Activated T-cell treated with anti-CD3 and anti-CD28 coated beads for 4 hours (primary cell): ENCODE measurements around the gene RAB3IP.

Experiments used
- DNase-seq: peaks from one replicate; pipeline ENCODE4 v3.0.0-alpha.2; 2020

The RAB3IP gene, protein sequence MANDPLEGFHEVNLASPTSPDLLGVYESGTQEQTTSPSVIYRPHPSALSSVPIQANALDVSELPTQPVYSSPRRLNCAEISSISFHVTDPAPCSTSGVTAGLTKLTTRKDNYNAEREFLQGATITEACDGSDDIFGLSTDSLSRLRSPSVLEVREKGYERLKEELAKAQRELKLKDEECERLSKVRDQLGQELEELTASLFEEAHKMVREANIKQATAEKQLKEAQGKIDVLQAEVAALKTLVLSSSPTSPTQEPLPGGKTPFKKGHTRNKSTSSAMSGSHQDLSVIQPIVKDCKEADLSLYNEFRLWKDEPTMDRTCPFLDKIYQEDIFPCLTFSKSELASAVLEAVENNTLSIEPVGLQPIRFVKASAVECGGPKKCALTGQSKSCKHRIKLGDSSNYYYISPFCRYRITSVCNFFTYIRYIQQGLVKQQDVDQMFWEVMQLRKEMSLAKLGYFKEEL

GRCh38 chr12:69738351-69739286 lies at the start of gene RAB3IP:
RAB3IP (plus strand) TSS chr12:69738860; CDS start chr12:69755409, 16,549 bp downstream.
- DNase-seq = peak; percentile 91

DNA sequence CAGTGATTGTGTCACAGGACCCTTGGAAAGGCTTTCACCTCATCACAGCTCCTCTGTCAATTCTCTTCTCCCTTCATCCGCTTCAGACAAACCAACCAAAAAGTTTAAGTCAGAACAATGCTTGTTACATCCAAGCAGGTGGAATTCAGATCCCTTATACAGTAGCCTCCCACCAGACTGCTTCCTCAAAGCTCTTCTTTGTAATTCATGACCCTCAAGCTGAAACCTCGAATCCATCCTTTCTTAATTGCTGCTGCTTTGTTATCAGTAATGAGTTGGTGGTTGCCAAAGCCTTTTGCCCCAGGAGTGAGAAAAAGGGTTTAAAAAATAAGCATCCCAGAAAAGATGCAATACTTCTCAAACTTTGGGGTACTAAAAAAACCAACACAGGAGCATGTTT lies 49.0 kb upstream of the RAB3IP start:
- DNase-seq = no peak

DNA sequence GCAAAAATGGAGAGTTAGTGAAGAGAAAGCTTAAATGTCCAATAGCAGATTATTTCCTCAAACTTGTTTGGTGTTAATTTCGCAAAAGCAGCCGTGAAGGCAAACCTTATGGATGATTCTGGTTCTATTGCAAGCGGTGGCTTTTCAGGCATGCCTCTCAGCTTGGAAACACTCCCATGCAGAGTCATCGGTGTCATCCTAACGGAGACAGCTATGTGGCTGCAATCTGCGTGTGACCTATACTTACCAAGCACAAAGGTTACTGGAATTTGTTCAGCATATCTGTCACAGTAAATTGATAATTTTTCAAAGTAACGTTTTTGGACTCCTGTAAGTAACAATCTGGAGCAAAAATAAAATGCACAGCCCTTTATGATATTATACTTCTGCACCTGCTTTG lies 44.5 kb upstream of the RAB3IP start:
- DNase-seq = no peak

- DNase-seq = no peak
Observed at GRCh38 chr12:69698054-69698453, 40.6 kb upstream of the RAB3IP start.

GRCh38 chr12:69698769-69699540 lies 39.7 kb upstream of the RAB3IP start, which contains the start of gene BEST3:
BEST3 (minus strand) TSS chr12:69699303; CDS start chr12:69697798, 1,505 bp downstream.
- no peak for DNase-seq

DNA sequence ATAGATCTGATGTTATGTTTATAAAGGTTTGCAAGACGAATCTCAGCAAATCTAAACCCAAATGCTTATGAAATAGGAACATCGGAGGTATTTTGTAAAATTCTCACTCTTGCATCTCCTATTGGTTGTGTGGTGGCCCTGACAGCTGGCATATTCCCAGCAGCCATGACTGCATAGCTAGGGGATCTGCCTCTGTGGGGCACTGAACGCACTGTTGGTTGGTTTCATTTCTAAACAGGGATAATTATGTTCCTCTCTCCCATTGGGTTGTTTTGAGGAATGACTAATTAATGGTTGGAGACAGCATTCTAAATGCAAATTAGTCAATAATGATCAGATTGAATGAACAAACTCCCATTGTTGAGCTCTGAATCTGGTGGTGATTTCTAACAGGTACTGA lies 36.8 kb upstream of the RAB3IP start:
- no peak for DNase-seq

DNA sequence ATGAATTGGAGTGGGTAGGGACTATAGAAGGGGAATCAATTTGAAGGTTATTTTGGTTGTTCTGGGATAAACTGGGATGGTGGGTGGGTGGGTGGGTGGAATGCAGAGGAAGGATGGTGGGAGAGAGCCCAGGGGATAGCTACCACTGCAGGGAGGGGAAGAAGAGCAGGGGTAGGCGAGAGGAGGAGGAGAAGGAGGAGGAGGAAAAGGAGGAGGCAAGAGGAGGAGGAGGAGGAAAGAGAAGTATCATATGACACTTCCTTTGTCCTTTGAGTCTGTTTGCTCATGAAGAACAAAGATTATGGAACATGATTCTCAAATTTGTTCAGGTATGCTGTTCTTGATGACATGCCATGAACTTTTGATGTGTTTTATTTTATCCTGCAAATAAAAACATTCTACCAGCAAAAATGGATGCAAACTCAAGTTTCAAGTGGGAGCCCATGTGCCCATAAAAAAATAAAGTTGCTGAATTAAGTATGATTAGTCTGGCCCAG lies 35.5 kb upstream of the RAB3IP start:
- no peak for DNase-seq

GRCh38 chr12:69704357-69704756 lies 34.3 kb upstream of the RAB3IP start:
- no peak for DNase-seq

DNA sequence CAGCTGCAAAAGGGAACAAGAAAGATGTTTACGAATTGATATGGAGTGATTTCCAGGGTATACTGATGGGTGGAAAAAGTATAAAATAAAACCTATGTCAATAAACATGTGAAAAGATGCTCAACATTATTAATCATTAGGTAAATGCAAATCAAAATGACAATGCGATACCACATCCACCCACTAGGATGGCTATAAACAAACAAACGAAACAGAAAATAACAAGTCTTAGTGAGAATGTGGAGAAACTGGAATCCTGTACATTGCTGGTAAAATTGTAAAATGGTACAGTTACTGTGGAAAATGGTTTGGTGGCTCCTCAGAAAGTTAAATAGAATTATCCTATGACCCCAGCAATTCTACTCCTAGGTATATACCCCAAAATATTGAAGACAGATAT lies 30.0 kb upstream of the RAB3IP start:
- DNase-seq = no peak

- no peak for DNase-seq
Observed at GRCh38 chr12:69712826-69713225, 25.8 kb upstream of the RAB3IP start.

- DNase-seq = no peak
Observed at GRCh38 chr12:69714542-69714941, 24.1 kb upstream of the RAB3IP start.

DNA sequence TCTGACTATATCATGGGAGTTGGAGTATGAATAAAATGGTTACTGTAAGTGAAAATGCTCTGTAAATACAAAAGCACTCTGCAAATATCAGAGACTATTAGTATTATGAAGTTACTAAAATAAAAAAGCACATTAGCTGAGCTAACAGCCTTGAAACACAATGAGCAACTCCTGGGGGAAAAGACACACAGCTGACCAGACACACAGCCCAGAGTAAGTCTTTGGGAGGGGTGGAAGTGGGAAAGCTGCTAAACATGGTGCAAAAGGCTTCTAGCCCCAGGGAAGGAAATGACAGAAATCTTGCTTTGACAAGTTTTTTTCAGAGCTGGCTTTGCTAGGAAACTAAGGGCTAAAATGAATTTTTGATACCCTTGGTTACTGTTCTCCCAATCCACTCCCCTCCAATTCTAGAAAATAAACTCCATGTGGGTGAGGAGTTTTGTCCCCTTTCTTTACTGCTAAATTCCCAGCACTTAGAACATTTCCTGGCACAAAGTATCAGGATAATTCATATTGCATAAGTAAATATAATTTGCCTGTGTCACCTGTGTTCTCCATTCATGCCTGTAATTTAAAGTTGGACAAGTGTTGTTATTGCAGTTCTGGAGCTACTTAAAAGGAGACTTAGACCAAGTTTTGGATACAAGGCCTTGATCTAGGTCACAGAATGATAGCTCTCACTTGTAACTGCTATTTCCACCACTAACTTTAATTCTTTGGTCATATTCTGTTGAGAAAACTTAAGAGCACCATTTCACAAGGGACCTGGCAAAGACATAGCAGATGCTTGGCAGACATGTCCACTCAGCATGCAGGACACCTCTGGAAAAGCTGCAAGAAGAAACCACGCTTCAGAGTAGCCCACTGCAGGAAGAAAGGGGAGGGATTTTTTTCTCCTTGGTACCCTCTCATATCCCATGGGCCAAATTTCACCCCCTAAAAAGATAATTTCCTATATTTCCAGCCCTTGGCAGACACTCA lies 19.0 kb upstream of the RAB3IP start:
- no peak for DNase-seq

DNA sequence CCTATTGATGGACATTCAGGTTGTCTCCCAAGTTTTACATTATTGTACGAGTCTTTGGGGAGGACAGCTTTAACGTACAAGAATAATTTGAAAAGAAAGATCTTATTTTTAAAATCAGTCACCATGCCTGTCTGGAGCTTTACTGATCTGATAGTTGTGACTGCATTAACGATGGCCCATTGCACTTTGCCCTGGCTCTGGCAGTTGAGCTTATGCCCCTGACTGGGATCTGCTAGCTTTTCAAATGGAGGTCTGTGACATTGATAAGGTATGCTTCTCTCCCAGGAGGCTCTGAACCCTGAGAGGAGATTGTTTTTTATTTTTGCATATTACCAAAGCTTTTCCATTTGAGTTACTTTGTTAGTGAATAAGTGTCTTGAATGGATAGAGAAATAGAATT lies 17.9 kb upstream of the RAB3IP start:
- DNase-seq = no peak

DNA sequence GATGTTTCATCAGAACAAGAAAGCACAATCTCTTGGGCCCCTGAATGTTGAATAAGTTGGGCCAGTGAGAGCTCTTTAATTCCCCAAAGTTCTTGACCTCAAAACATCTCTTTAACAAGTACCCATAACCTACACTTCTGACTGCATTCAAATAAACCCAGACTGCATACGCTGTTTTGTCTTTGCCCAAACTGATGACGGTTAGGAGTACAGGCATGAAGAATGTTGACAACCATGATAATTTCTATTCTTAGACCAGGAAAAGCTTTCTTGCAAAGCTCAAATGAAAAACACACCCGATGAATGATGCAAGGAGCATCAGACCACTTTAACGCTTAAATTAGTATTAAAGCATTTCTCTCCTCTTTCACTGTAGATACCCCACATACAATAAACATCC lies 11.7 kb upstream of the RAB3IP start:
- DNase-seq = no peak

- DNase-seq = no peak
Observed at GRCh38 chr12:69732088-69732487, 6.6 kb upstream of the RAB3IP start.

DNA sequence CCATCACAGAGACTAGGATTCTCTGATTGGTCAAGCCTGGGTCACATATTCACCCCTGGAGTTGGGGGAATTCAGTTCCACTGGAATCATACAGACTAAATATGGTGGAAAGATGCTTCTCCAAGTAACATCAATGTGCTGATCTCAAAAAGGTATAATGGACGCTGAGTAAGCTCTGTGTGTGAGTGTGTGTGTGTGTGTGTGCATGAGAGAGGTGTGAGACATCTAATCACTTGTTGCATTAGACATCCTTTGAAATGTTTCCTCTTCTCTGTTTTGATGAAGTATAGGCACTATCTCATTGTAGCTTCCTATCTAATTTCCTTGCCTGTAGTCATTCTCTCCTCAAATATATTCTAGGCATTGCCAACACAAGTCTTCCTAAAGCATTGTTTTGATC lies 5.0 kb upstream of the RAB3IP start:
- DNase-seq = no peak

- peak; percentile 33 for DNase-seq
Observed at GRCh38 chr12:69739287-69740191, 879 bp downstream of the RAB3IP start.

GRCh38 chr12:69744109-69744508 lies 5.4 kb downstream of the RAB3IP start:
- no peak for DNase-seq

GRCh38 chr12:69751476-69751875 lies 12.8 kb downstream of the RAB3IP start:
- DNase-seq = no peak

GRCh38 chr12:69755302-69755701 lies 16.6 kb downstream of the RAB3IP start:
- DNase-seq = no peak
